Parathyroid adenoma (tissue), 2 donors: ENCODE results near the gene EPS8L2.

Experiments
- H2AFZ ChIP-seq: fragments of 300-600 bp; sonication (generic); one replicate; pipeline ENCODE4 v1.7.0; 2017; ENCODE audit warnings: antibody characterized with exemption, mild to moderate bottlenecking
- H3K27ac ChIP-seq: fragments of 300-600 bp; sonication (generic); one replicate; pipeline ENCODE4 v1.7.0; 2017
- H3K27me3 ChIP-seq: fragments of 300-600 bp; sonication (generic); one replicate; pipeline ENCODE4 v1.7.0; 2017; ENCODE audit warnings: low read length; ENCODE audit not compliant: control insufficient read depth, insufficient read depth
- H3K36me3 ChIP-seq: fragments of 300-600 bp; sonication (generic); one replicate; pipeline ENCODE4 v1.7.0; 2017; ENCODE audit warnings: low read length; ENCODE audit not compliant: control insufficient read depth, insufficient read depth
- H3K4me1 ChIP-seq: fragments of 300-600 bp; sonication (generic); one replicate; pipeline ENCODE4 v1.7.0; 2017; ENCODE audit warnings: control low read depth
- H3K4me2 ChIP-seq: fragments of 300-600 bp; sonication (generic); one replicate; pipeline ENCODE4 v1.7.0; 2017; ENCODE audit warnings: low read length
- H3K4me3 ChIP-seq: fragments of 300-600 bp; sonication (generic); one replicate; pipeline ENCODE4 v1.7.0; 2017; ENCODE audit warnings: low read depth, low read length
- H3K79me2 ChIP-seq: fragments of 300-600 bp; sonication (generic); one replicate; pipeline ENCODE4 v1.7.0; 2017; ENCODE audit warnings: control low read depth
- H3K9ac ChIP-seq: fragments of 300-600 bp; sonication (generic); one replicate; pipeline ENCODE4 v1.7.0; 2017; ENCODE audit warnings: mild to moderate bottlenecking
- H3K9me3 ChIP-seq: fragments of 300-600 bp; sonication (generic); one replicate; pipeline ENCODE4 v1.7.0; 2017; ENCODE audit warnings: low read length; ENCODE audit not compliant: control insufficient read depth
- CTCF ChIP-seq: fragments of 300-600 bp; sonication (generic); IDR thresholded peaks from one replicate; pipeline ENCODE4 v1.7.0; 2017; ENCODE audit warnings: antibody characterized with exemption, mild to moderate bottlenecking
- donor health status: primary hyperparathyroidism.

Gene EPS8L2

GRCh38 chr11:701741-702461 is 4.1 kb upstream of the EPS8L2 start:
- no peak overlapping the region for H2AFZ ChIP-seq
- no peaks in the 10 kb centered on the region for H3K79me2 ChIP-seq
- no peak overlapping the region for H3K27ac ChIP-seq
- no peak for TF ChIP-seq CTCF
- no peak overlapping the region for H3K4me2 ChIP-seq
- no peaks in the 10 kb centered on the region for H3K27me3 ChIP-seq
- no peak overlapping the region for H3K9ac ChIP-seq
- H3K9me3 ChIP-seq: no peaks in the 10 kb centered on the region
- no peaks in the 10 kb centered on the region for H3K4me1 ChIP-seq
- H3K4me3 ChIP-seq: no peak overlapping the region
- H3K36me3 ChIP-seq: no peaks in the 10 kb centered on the region

GRCh38 chr11:702462-703461 is 3.3 kb upstream of the EPS8L2 start:
- no peaks in the 10 kb centered on the region for H3K79me2 ChIP-seq
- no peak overlapping the region for H3K4me3 ChIP-seq
- H3K27me3 ChIP-seq: no peaks in the 10 kb centered on the region
- no peaks in the 10 kb centered on the region for H3K9me3 ChIP-seq
- no peaks in the 10 kb centered on the region for H3K4me1 ChIP-seq
- no peak overlapping the region for H2AFZ ChIP-seq
- no peak overlapping the region for H3K27ac ChIP-seq
- H3K9ac ChIP-seq: no peak overlapping the region
- TF ChIP-seq CTCF: no peak
- no peaks in the 10 kb centered on the region for H3K36me3 ChIP-seq
- H3K4me2 ChIP-seq: no peak overlapping the region

GRCh38 chr11:703506-703905 is 2.5 kb upstream of the EPS8L2 start:
- no peaks in the 10 kb centered on the region for H3K4me1 ChIP-seq

GRCh38 chr11:704228-704674 is 1.8 kb upstream of the EPS8L2 start:
- no peaks in the 10 kb centered on the region for H3K79me2 ChIP-seq
- no peak overlapping the region for H3K9ac ChIP-seq
- H3K9me3 ChIP-seq: no peaks in the 10 kb centered on the region
- H3K36me3 ChIP-seq: no peaks in the 10 kb centered on the region
- H2AFZ ChIP-seq: no peak overlapping the region
- no peak overlapping the region for H3K27ac ChIP-seq
- no peaks in the 10 kb centered on the region for H3K27me3 ChIP-seq
- H3K4me1 ChIP-seq: no peaks in the 10 kb centered on the region
- no peak overlapping the region for H3K4me2 ChIP-seq
- H3K4me3 ChIP-seq: no peak overlapping the region
- TF ChIP-seq CTCF: no peak

More at GRCh38 chr11:703506-703905, 2.5 kb upstream of the EPS8L2 start:
- Histone ChIP-seq H3K36me3 (no peaks in the 10 kb centered on the region), H2AFZ (no peak overlapping the region), H3K79me2 (no peaks in the 10 kb centered on the region), H3K27me3 (no peaks in the 10 kb centered on the region), H3K9ac (no peak overlapping the region), H3K4me3 (no peak overlapping the region), H3K4me2 (no peak overlapping the region), H3K27ac (no peak overlapping the region), H3K9me3 (no peaks in the 10 kb centered on the region)
- no peak for TF ChIP-seq CTCF
